ENCODE data around the gene NRBF2.

Gene NRBF2

GRCh38 chr10:63154546-63155387 lies 21.6 kb downstream of the NRBF2 start:
- no peak for DNase-seq (ENCODE audit: low read depth)
- no peak overlapping the region for H3K4me3 ChIP-seq (ENCODE audit: low read length)
- TF ChIP-seq CTCF (conservative IDR thresholded peaks at IDR 0.05; ENCODE audit: low read depth, low read length), result no peak

- no peak for DNase-seq (ENCODE audit: low read depth)
- TF ChIP-seq CTCF (conservative IDR thresholded peaks at IDR 0.05; ENCODE audit: low read depth, low read length), result no peak
- no peak overlapping the region for H3K4me3 ChIP-seq (ENCODE audit: low read length)
Measured at GRCh38 chr10:63155388-63156020, 22.4 kb downstream of the NRBF2 start.

- no peak for DNase-seq (ENCODE audit: low read depth)
- H3K4me3 ChIP-seq (ENCODE audit: low read length), result no peak overlapping the region
- no peak for TF ChIP-seq CTCF (conservative IDR thresholded peaks at IDR 0.05; ENCODE audit: low read depth, low read length)
Measured at GRCh38 chr10:63156236-63156635, 23.1 kb downstream of the NRBF2 start.

- H3K4me3 ChIP-seq (ENCODE audit: low read length), result no peak overlapping the region
- peak; percentile 66 for DNase-seq (ENCODE audit: low read depth)
- TF ChIP-seq CTCF (conservative IDR thresholded peaks at IDR 0.05; ENCODE audit: low read depth, low read length), result peak; percentile 80
Measured at GRCh38 chr10:63157845-63158624, 24.9 kb downstream of the NRBF2 start.

GRCh38 chr10:63161592-63161991 lies 28.5 kb downstream of the NRBF2 start:
- no peak for DNase-seq (ENCODE audit: low read depth)
- no peak for TF ChIP-seq CTCF (conservative IDR thresholded peaks at IDR 0.05; ENCODE audit: low read depth, low read length)
- no peak overlapping the region for H3K4me3 ChIP-seq (ENCODE audit: low read length)

- DNase-seq (ENCODE audit: low read depth), result no peak
- TF ChIP-seq CTCF (conservative IDR thresholded peaks at IDR 0.05; ENCODE audit: low read depth, low read length), result no peak
- no peak overlapping the region for H3K4me3 ChIP-seq (ENCODE audit: low read length)
Measured at GRCh38 chr10:63164166-63164623, 31.1 kb downstream of the NRBF2 start.

Data from retinal pigment epithelial cell (primary cell).